Anterior cingulate cortex (tissue), 58 donors: ENCODE results near the gene TMBIM6.
A peak's percentile ranks its signal among the peaks of the same experiment; 100 is the strongest.
"Not testable (repeated sequence)": the region's sequence is repeated elsewhere in the genome, so short reads cannot be mapped to it uniquely, and the experiment has no call there.

ENCODE experiments used
- DNase-seq, 58 donors: peaks; one replicate each; lab custom pipeline; 2025; lab: John Stamatoyannopoulos, UW

The TMBIM6 gene

GRCh38 chr12:49740930-49741881 is at the start of gene TMBIM6:
Gene TMBIM6, plus strand, starts transcription at chr12:49741557. Its CDS starts 10,937 bp downstream, at chr12:49752494.
- peak; percentile 90 to 100 (median 99) for DNase-seq

- no peak for DNase-seq
Observed at GRCh38 chr12:49692851-49693250, 48.5 kb upstream of the TMBIM6 start.

GRCh38 chr12:49693931-49694444 is 47.4 kb upstream of the TMBIM6 start:
- no peak for DNase-seq

GRCh38 chr12:49696723-49697122 is 44.6 kb upstream of the TMBIM6 start:
- DNase-seq: no peak

GRCh38 chr12:49697808-49698207 is 43.5 kb upstream of the TMBIM6 start:
- no peak for DNase-seq

GRCh38 chr12:49698619-49699545 is 42.5 kb upstream of the TMBIM6 start:
- peak in 7 of 58 donors; percentile 6 to 24 (median 12) for DNase-seq

GRCh38 chr12:49702009-49702408 is 39.3 kb upstream of the TMBIM6 start:
- DNase-seq: no peak

GRCh38 chr12:49702676-49703215 is 38.6 kb upstream of the TMBIM6 start:
- no peak for DNase-seq

- DNase-seq: no peak
Observed at GRCh38 chr12:49703647-49704137, 37.7 kb upstream of the TMBIM6 start.

- peak in 17 of 58 donors; percentile 4 to 48 (median 18) for DNase-seq
Observed at GRCh38 chr12:49705479-49706134, 35.8 kb upstream of the TMBIM6 start.

- DNase-seq: peak in 37 of 58 donors; percentile 8 to 70 (median 40)
Observed at GRCh38 chr12:49706351-49707127, 34.8 kb upstream of the TMBIM6 start.

- DNase-seq: peak; percentile 59 to 98 (median 96)
Observed at GRCh38 chr12:49707128-49707811, 34.1 kb upstream of the TMBIM6 start, which contains the start of gene FMNL3. Gene FMNL3, minus strand, starts transcription at chr12:49707405. Its CDS starts 225 bp downstream, at chr12:49707180.

GRCh38 chr12:49707812-49708147 is 33.6 kb upstream of the TMBIM6 start:
- peak in 2 of 58 donors; percentile 11 to 42 for DNase-seq

GRCh38 chr12:49708851-49709250 is 32.5 kb upstream of the TMBIM6 start:
- DNase-seq: no peak

GRCh38 chr12:49713952-49714351 is 27.4 kb upstream of the TMBIM6 start:
- DNase-seq: not testable (repeated sequence)

GRCh38 chr12:49716553-49716952 is 24.8 kb upstream of the TMBIM6 start:
- DNase-seq: no peak

- DNase-seq: not testable (repeated sequence)
Observed at GRCh38 chr12:49717800-49718199, 23.6 kb upstream of the TMBIM6 start.

GRCh38 chr12:49720214-49720613 is 21.1 kb upstream of the TMBIM6 start:
- no peak for DNase-seq
